GM13977 (cell line): ENCODE results near the gene PKNOX2.
A peak's percentile ranks its signal among the peaks of the same experiment; 100 is the strongest.

Experiments used
- DNase-seq: peaks from one replicate; pipeline ENCODE4 v3.0.0; 2012; ENCODE audit warnings: low spot score
- CTCF ChIP-seq: IDR thresholded peaks from 2 replicates; pipeline ENCODE4 v1.5.1; 2012; ENCODE audit warnings: mild to moderate bottlenecking, control low read depth; ENCODE audit not compliant: insufficient read depth; ENCODE audit errors: extremely low read depth, missing control alignments
- in situ Hi-C: fragments of 300-500 bp; cut with MboI; formaldehyde crosslinking; loops from one replicate; pipeline ENCODE4 v1.12.0; 2022; ENCODE audit warnings: low sequenced_read_pairs, low pct_unique_long_range_greater_than_20kb, mixed read lengths, inconsistent platforms; ENCODE audit not compliant: unreplicated experiment

The PKNOX2 gene

GRCh38 chr11:125157953-125158680 lies 6.4 kb upstream of the PKNOX2 start:
- no peak for TF ChIP-seq CTCF
- in situ Hi-C loops: loop anchor here (10.0 kb wide), 1 partner anchor 193 kb away; no protein-coding TSS in a partner anchor
- DNase-seq: no peak

GRCh38 chr11:125162743-125163142 lies 1.8 kb upstream of the PKNOX2 start:
- no peak for DNase-seq
- in situ Hi-C loops: loop anchor here (10.0 kb wide), 1 partner anchor 182 kb away; no protein-coding TSS in a partner anchor
- no peak for TF ChIP-seq CTCF

- in situ Hi-C loops: loop anchor here (10.0 kb wide), 1 partner anchor 181 kb away; no protein-coding TSS in a partner anchor
- no peak for TF ChIP-seq CTCF
- no peak for DNase-seq
These were observed 1.0 kb upstream of the PKNOX2 start for GRCh38 chr11:125163431-125164063.

GRCh38 chr11:125164091-125164421 lies 495 bp upstream of the PKNOX2 start:
- no peak for DNase-seq
- TF ChIP-seq CTCF: no peak
- in situ Hi-C loops: loop anchor here (10.0 kb wide), 1 partner anchor 181 kb away; no protein-coding TSS in a partner anchor

- in situ Hi-C loops: loop anchor here (10.0 kb wide), 1 partner anchor 180 kb away; no protein-coding TSS in a partner anchor
- DNase-seq: peak; percentile 71
These were observed 726 bp downstream of the PKNOX2 start for GRCh38 chr11:125165111-125165842.

More at GRCh38 chr11:125165111-125165842, 726 bp downstream of the PKNOX2 start:
- TF ChIP-seq CTCF: no peak
